Fibroblast of gingiva (primary cell): Measurements from ENCODE around the gene PRDX1.
"Not testable (repeated sequence)": the region's sequence is repeated elsewhere in the genome, so short reads cannot be mapped to it uniquely, and the experiment has no call there.

Experiments used
- DNase-seq: peaks from one replicate; pipeline ENCODE4 v3.0.0-alpha.2; 2011; ENCODE audit warnings: low read depth

Gene PRDX1

GRCh38 chr1:45503462-45504360 lies 18.0 kb downstream of the PRDX1 start:
- DNase-seq, result no peak

- DNase-seq, result no peak
These were observed 20.2 kb downstream of the PRDX1 start for GRCh38 chr1:45501505-45501859.

GRCh38 chr1:45499415-45499769 lies 22.3 kb downstream of the PRDX1 start:
- no peak for DNase-seq

GRCh38 chr1:45498279-45498678 lies 23.4 kb downstream of the PRDX1 start:
- no peak for DNase-seq

- peak; percentile 46 for DNase-seq
These were observed 28.5 kb downstream of the PRDX1 start for GRCh38 chr1:45493116-45493697.

- no peak for DNase-seq
These were observed 29.0 kb downstream of the PRDX1 start for GRCh38 chr1:45492691-45493090.

GRCh38 chr1:45491487-45492260 lies 30.0 kb downstream of the PRDX1 start:
- DNase-seq, result no peak

GRCh38 chr1:45490626-45491486 lies 30.8 kb downstream of the PRDX1 start, which contains the start of gene TESK2:
TSS of gene TESK2 (minus strand) at chr1:45491163. CDS start at chr1:45457785, 33,378 bp downstream.
- DNase-seq, result peak; percentile 98

- no peak for DNase-seq
These were observed 31.5 kb downstream of the PRDX1 start for GRCh38 chr1:45490121-45490625.

GRCh38 chr1:45489379-45489778 lies 32.3 kb downstream of the PRDX1 start:
- not testable (repeated sequence) for DNase-seq

- no peak for DNase-seq
These were observed 32.9 kb downstream of the PRDX1 start for GRCh38 chr1:45488666-45489377.

GRCh38 chr1:45485949-45486348 lies 35.7 kb downstream of the PRDX1 start:
- DNase-seq, result no peak

- no peak for DNase-seq
These were observed 42.5 kb downstream of the PRDX1 start for GRCh38 chr1:45479039-45479748.

GRCh38 chr1:45478121-45478814 lies 43.4 kb downstream of the PRDX1 start:
- no peak for DNase-seq

- DNase-seq, result no peak
These were observed 44.0 kb downstream of the PRDX1 start for GRCh38 chr1:45477646-45478045.

- DNase-seq, result not testable (repeated sequence)
These were observed 47.5 kb downstream of the PRDX1 start for GRCh38 chr1:45474194-45474593.

GRCh38 chr1:45473302-45473701 lies 48.4 kb downstream of the PRDX1 start:
- DNase-seq, result no peak

GRCh38 chr1:45470306-45470798 lies 51.3 kb downstream of the PRDX1 start:
- no peak for DNase-seq

GRCh38 chr1:45467353-45467752 lies 54.3 kb downstream of the PRDX1 start:
- DNase-seq, result not testable (repeated sequence)
